GM19455 (cell line): ENCODE measurements around the gene CENPP.
"Not testable (repeated sequence)": the region's sequence is repeated elsewhere in the genome, so short reads cannot be mapped to it uniquely, and the experiment has no call there.

ENCODE experiments used
- ATAC-seq: cut with Tn5 transposase; IDR thresholded peaks from one replicate; pipeline ENCODE4 v1.9.1; 2021; ENCODE audit not compliant: unreplicated experiment

The CENPP gene

DNA sequence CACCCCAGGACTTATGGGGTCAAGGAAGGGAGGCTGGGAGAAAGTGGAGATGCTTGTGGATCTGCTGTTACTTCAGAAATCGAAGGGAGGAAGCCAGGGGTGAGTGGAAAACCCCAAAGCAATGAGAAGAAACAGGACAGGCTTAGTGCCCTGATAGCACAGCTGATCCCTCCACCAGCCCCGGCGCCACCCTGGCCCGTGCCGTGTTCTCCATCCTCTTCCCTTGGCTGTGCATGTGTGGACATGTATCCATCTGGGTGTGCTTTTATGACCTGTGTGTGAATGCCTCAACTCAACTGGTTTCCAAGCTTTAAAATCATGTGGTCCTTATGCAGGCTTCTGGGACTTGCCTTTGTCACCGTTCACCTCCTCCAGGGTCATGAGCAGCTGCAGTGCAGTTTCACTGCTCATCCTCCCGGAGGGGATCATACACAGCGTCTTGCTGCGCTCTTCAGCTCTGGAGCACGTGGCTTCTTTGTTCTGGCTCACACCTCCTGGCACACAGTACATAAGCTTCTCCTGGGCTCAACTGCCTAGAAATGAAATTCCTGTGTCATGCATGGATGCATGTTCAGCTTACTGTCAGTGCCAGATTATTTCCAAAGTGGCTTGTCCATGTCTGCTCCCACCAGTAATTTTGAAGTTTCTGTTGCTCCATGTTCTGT, 286.0 kb downstream of the CENPP start:
- no peak for ATAC-seq

DNA sequence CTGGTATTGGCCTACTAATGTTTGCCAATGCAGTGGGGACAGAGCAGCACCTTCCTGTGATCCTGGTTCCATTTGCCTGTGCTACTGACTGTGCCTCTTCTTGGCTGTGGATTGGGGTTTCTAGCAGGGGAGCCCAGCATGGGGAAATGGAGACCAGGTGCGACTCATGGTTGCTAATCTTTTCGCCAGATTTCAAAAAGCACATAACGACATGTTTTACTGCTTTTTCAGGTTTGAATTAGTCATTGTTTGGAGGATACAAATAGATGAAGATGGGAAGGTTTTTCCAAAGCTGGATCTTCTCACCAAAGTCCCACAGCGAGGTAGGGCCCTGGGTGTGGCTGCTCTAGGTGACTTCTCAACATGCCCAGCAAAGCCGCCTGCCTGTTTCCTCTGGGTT, 286.5 kb downstream of the CENPP start:
- no peak for ATAC-seq

DNA sequence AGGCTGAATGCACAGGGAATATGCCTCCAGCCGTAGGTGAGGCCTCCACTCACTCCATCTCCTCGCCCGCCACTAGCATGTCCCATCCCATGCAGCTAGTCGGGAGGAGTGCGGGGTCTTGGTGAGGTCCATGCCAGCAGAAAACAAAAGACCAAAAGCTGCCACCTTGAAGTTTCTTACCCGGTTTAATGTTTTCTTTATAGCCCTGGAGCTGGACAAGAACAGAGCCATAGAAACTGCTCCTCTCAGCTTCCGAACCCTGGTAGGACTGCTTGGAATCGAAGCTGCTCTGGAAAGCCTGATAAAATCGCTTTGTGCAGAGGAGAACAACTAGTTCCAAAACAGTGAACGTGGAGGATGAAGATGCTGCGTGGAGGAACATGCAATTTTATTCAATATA, 287.1 kb downstream of the CENPP start:
- no peak for ATAC-seq

DNA sequence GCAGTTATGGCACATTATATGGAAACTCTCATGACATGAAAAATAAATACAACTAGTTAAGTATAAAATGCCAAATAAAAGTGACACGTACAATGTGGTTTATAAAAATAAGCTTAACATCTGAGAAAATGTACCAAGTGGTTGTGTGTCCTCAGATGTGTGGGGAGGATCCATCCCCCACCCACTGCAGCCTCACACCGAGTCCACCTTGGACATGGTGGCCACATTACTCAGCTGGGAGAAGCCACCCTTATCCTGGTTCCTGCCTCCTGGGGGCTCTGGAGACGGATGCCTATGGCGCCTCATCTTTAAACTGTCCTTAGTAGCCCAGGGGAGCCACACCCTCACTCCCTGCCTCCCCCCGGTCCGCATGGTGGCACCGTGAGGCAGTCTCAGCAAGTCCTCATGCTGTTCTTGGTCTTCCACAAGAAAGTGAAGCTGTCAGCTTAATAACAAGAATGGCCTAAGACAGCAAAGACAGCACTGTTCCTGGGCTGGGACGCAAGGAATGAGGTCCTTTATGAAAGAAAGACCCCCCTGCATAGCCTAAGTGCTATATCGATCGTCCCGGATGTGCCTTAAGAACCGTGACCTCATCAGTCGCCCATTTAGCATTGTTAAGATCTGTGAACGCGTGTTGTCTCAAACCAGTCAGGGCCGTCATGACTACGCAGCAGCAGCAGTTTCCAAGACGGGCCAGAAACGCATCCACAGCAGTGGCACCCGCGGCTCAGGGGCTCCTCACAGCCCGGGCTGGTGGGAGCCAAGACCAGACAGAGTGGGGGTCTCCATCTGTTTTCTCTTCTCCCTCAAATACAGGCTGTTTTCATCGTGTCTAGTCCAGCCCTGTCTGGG, 287.7 kb downstream of the CENPP start:
- no peak for ATAC-seq

DNA sequence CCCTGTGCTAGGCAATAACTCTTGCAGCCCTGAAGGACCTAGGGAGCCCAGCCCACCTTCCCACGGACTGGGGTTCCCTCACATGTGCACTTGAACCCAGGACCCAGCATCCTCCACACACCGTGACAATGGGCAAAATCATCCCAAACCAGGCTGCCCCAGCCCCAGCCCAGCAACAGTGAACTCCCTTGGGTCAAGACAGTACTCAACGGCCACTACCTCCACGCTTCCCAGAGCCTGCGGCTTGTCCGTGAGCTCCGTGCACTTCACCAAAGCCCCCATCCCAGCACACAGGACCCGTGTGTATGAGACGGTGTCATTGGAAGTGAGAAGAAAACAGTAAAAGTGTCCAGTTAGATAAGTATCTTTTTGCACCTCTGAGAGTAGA, 288.4 kb downstream of the CENPP start:
- no peak for ATAC-seq

DNA sequence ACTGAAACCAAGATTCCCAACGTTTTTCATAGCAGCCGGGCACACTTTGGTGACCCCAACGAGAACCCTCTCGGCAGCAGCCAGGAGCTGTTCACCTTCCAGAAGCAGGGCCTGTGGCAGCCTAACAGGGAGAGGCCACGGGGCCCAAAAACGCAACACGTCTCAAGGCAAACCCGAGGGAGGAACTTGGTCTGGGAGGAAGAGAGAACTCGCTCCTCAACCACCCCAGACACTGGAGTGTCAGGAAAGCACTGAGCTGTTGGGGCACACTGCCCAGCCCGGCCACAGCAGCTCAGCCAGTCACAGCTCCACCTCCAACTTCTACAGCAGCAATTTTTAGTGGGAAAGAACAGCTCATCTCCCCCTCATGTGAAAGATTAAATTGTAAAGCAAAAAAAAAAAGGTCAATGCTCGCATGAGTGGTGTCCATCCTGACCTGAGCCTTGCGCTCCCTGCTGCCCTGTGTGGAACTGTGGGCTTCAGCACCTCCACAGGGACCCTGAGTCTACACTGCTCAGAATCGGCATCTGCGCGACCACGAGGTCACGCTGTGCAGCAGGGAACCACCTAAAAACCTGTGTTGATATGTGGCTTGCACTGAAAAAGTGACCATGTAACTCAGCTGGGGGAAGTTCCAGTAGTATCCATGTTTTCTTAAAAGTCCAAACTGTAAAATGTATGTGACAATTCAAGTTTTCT, 289.2 kb downstream of the CENPP start:
- ATAC-seq, result no peak

DNA sequence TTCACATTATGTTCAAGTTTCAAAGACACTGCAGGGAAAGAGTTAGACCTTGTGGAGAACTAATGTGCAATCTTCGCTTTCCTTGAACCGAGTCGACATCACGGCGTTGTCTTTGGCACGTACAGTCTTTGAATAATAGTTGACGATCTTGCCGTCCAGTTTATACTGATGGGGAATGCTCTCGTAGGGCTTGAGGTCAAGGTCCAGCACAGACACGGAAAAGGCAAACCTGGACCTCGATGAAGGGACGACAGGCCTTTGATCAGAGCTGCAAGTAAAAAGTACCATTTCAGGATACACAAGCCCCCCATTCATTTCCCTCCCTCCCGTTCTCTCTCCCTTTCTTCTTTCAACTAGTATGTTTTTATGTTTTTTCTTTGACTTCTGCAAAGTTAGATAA, 290.0 kb downstream of the CENPP start:
- ATAC-seq, result no peak

DNA sequence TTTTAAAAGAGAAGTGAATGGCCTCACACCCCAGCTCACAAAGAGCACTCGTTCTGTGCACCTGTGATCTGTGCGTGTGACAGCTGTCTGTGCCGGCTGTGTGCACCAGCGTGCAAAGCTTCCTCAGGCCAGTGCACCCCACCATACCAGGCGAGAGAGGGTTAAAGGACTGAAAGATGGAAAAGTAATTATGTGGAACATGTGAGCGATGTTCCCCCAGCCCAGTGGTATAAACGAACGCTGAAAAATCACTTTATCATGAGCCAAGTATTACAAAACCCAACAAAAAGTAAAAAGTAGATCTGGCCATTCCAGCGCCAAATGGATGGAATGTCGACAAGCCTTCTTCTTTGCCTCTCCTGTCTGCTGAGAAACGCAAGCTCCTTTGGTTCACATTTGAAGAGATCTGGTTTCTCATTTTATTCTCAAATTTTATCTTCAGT, 290.5 kb downstream of the CENPP start:
- ATAC-seq, result no peak

DNA sequence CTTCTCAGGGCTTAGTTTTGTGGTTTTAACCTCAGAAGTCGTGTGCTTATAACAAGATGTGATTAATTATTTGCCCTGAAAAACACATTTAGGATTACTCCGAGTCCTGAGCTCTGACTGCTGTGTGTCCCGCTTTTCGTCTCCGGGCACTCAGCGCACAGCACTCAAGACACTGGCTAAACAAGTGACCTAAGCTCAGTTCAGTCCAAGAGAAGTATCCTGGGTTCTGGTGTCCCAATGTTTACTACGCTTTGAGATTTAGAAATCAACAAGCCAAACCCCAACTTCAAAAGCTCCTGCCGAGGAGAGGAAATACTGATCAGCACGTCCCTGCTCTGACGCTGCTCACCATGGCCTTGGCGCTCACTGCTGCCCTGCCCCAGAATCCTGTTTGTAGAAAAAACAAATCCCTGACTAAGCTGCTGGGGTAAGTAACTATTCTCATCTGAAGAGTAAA, 290.9 kb downstream of the CENPP start:
- ATAC-seq, result no peak

DNA sequence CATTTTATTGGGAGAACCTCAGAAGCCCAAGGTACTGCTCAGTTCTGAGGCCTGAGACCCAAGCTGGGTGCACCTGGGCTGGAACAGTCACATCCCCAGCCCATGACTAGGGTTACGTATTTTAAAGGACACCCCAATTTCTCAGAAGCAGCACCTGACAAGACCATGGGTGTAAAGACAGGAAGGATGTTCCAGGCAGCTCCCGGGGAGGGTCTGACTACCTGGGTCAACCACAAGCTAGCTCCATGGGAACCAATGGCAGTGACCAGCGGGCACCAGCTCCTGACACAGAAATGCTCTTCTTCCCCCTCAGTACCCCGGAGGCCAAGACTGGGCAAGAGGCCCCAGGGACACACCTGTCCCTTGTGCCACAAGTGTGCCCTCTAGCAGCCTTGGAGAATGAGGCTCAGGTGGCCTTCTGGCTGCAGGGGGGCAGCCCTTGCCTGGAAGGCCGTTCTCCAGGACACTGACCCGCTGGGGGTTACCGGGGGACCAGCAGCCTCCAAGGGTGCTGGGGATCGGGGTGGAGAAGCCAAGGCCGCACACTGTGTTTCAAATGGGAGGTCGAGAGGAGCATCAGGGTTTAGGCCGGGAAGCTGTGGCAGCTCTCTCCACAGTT, 291.6 kb downstream of the CENPP start:
- no peak for ATAC-seq

DNA sequence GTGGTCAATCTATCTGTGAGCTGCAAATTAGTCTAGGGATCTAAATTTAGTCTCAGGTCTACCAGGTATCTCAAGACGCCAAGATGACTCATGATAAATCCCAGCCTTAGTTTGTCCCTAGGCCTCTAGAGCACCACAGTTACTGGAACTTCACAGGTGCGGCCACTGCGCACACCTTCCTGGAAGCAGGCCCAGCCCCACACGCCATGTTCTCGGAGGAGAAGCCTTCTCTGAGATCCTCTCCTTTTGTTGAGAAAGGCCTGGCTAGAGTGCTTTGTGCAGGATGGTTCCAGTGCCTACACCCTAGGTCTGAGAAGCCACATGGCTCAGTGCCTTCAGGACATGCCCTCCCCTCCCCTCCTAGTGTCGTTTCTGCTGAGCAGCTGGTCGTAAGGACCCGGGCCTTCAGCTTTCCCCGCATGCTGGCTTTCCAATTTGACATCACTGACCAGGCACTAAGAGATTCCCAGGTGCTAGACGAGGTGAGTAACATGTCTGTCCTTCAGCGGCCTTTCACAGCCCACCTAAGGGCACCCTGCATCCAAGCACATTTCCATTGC, 292.3 kb downstream of the CENPP start:
- ATAC-seq, result no peak

DNA sequence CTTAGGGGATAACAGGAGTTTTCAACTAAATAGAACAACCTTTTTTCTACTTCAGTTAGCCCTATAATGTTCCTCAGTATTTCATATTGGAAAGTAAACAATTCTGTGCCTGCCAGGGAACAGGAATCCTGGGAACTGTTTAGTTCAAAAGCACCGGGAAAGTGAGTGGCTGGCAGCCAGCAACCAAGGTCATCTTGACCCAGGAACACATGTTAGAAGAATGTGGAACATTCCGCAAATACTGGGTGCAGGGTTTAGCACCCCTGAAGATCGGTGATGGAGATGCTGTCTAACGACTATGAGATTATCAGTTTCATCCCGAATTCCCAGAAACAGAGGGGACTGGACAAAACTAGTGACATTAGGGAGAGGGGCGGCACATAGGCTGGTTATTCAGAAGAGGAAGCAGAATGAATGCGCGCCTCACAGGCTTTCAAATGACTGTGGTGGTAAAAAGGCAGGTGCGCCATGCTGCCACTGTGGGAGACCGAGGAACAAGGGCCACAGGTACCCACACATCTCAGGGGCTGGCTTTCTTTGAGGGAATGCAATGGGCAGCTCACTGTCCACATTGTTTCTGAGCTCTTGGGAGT, 293.0 kb downstream of the CENPP start:
- no peak for ATAC-seq

DNA sequence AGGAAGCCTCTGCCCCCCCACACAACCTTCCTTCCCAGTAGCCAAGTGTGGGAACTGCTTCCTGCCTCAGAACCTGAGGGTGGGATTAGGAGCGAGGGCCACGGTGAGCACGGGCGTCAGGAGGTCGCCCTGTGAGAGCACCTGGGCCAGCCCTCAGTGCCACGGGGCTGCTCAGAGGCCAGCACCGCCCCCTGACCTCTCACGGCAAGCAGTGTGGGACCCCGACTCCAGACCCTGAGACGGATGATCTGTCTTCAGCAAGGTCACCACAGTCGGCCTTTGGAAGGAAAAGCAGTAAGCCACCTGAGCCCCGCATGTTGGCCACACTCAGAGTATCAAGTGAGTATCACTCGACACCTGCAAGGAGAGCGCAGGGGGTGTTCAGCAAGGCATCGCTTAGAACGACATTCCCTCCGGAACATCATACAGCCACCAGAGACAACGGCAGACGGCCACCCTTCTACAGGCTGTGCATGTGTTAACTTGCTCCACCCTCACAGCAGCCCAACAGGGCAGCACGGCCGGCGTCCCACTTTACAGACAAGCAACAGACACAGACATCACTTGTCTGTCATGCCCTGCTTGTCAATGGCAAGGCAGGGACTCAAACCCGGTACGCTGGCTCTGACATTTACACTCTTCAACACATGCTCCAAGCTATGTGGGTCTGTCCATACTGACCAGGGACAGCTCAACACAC, 294.0 kb downstream of the CENPP start:
- ATAC-seq, result no peak

DNA sequence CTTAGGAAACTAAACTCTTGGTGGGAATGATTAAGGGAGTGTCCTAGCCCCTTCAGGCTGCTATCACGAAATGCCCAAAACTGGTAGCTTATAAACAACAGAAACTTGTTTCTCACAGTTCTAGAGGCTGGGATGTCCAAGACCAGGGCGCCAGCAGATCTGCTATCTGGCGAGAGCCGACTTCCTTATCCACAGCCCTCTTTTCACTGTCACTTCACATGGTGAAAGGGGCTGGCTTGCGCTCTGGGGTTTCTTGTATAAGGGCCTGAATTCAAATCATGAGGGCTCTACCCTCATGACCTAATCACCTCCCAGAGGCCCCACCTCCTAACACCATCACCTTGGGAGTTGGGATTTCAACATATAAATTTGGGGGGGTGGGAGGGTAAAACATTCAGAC, 295.1 kb downstream of the CENPP start:
- ATAC-seq, result no peak

DNA sequence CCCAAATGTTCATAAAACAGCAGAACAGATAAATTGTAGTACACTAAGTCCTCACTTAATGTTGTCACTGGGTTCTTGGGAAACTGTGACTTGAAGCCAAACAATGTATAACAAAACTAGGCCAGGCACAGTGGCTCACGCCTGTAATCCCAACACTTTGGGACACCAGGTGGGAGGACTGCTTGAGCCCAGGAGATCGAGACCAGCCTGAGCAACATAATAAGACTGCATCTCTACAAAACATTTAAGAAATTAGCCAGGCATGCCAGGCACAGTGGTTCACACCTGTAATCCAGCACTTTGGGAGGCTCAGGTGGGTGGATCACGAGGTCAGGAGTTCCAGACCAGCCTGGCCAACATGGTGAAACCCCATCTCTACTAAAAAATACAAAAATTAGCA, 298.2 kb downstream of the CENPP start:
- not testable (repeated sequence) for ATAC-seq

DNA sequence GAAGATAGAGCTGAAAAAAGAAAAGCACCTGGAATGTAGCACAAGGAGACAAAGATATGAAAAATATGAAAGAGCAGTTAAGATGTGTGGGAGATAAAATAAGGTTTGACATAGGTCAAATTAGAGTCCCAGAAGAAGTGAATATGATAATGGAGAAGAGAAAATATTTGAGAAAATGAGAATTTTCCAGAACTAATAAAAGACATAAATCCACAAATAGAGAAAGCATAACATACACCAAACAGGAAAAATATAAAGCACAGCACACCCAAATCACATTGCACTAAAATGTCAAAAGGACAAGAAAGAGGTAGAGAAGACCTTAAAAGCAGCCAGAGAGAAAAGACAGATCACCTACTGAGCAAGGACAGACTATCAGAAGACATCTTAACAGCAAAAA, 300.7 kb downstream of the CENPP start:
- no peak for ATAC-seq

DNA sequence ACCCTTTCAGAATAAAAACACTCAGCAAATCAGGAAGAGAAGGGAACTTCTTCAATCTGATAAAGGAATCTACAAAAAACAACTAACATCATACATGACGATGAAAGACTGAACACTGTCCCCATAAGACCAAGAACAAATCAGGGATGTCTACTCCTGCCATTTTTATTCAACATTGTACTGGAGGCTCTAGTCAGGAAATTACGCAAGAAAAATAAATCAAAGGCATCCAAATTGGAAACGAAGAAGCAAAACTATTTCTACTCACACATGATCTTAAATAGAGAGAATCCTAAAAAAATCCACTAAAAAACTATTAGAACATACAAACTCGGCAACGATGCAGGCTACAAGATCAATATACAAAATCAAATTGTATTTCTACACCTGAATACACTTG, 301.9 kb downstream of the CENPP start:
- no peak for ATAC-seq

DNA sequence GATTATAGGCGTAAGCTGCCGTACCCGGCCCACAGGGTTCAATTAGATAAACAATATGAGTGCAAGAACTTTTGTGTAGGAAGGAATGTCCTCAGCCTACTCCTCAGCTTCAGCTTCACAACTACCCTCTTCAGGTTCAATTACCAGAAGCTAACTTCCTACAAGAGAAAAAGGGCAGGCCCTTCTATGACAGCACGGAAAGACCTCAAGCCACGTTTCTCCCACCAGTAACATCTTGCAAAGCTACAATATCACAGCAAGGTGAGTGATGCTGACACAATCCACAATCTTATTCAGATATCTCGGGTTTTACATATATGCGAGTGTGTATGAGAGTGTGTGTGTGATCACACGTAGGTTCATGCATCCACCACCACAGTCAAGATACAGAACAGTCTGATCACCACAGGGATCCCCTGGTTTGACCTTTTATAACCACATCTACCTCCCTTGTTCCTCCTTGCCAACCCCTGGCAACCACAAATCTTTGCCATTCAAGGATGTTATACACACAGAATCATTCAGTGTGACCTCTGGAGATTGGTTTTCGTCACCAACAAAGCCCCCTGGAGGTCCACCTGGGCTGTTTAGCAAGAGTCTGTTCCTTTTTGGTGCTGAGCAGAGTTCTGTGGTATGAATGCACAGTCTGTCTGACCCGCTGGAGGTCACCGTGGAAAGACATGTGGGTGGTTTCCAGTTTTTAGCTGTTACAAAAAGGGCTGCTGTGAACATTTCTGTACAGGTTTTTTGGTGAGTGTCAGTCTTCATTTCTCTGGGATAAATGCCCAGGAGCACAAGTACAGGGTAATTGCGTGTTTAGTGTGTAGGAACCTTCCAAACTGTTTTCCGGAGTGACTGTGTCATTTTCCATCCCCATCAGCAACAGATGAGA, 305.9 kb downstream of the CENPP start:
- no peak for ATAC-seq

DNA sequence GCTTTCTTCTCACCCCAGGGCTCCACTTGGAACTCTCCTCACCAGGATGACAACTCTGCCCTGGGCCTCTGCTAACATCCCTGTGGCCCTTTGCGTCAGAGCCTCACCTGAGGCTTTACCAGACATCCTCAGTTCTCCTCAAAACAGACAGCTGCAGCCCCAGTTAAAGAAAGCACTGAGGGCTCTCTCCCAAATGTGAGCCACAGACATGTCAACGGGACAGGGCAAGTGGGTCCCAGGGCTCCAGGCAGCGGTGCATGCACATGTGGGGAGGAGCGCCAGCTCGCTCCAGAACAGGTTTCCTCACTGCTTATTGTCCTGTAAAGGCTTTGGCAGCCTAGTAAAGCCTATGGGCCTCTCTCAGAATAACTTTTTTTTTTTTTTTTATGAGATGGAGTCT, 306.9 kb downstream of the CENPP start:
- ATAC-seq, result no peak
